GM12892 (cell line): Measurements from ENCODE around the gene FSD2.

Experiments
- POLR2A ChIP-seq: IDR thresholded peaks from 2 replicates; pipeline ENCODE4 v1.6.1; 2011; ENCODE audit warnings: low read depth, low read length, control low read depth
- POLR2AphosphoS5 ChIP-seq: IDR thresholded peaks from 2 replicates; pipeline ENCODE4 v1.6.1; 2011; ENCODE audit warnings: low read depth, low read length, control low read depth
- TAF1 ChIP-seq: IDR thresholded peaks from 2 replicates; pipeline ENCODE4 v1.6.1; 2011; ENCODE audit warnings: low read depth, mild to moderate bottlenecking, control low read depth, low read length, borderline replicate concordance

DNA sequence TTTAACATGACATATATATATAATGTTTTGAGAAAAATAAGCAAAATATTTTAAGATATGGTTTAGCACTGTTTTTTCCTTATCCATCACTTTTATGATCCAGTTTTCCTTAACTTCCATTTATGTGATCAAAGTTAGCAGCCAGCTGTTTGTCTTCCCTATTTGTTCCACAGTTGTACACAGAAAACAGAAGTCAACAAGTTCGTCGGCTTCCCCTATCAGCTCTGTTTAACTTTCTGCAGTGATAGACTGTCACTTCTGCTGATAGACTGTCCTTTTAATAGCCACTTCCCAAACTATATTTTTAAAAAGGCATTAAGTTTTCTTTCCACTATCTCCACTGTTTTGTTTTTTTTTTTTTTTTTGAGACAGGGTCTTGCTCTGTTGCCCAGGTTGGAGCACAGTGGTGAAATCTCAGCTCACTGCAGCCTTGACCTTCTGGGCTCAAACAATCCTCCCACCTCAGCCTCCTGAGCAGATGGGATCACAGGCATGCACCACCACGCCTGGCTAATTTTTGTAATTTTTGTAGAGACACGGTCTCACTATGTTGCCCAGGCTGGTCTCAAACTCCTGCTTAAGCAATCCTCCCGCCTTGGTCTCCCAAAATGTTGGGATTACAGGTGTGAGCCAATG, 7.2 kb downstream of the FSD2 start:
- TF ChIP-seq POLR2AphosphoS5: no peak
- no peak for TF ChIP-seq POLR2A
- no peak for TF ChIP-seq TAF1
